A549 (cell line): Measurements from ENCODE around the gene MOK. TPM values are rescaled to one million over a fixed set of nuclear protein-coding genes. Genes with fewer than 3 reads are reported as not detected.

Experiments
- polyA plus RNA-seq, 4 experiments: library from polyadenylated mRNA; depleted of rRNA in 3 of 4; stranded (reverse); fragments of >200 nt; fragmentation: RNase III in 1 of 4; extraction: RNeasy Plus Mini Kit Qiagen cat#74134 plus additional on column Dnase treatment in 1 of 4; gene quantifications; 2 replicates in 3 of 4; 3 replicates in 1 of 4; pipeline ENCODE4 v1.2.3, GENCODE V29; 2011 to 2017

Gene MOK
- polyA plus RNA-seq, 2 of the 4 experiments (the other 2 are of a cell fraction), result 12.6 to 18.5 TPM

Other genes with a start within 250 kb of the MOK start
- gene HSP90AA1, start 218.1 kb downstream of the MOK start, polyA plus RNA-seq (2011; rRNA removed), result 944 and 1,087 TPM in 2 replicates
- gene HSP90AA1, start 218.1 kb downstream of the MOK start, polyA plus RNA-seq (2017; fragmentation: RNase III; extraction: RNeasy Plus Mini Kit Qiagen cat#74134 plus additional on column Dnase treatment), result 1,680 to 2,326 TPM (median 1,864 TPM) in 3 replicates
- 17.6 and 20.6 TPM in 2 replicates for gene WDR20, start 165.3 kb downstream of the MOK start, polyA plus RNA-seq (2011; rRNA removed)
- gene WDR20, start 165.3 kb downstream of the MOK start, polyA plus RNA-seq (2017; fragmentation: RNase III; extraction: RNeasy Plus Mini Kit Qiagen cat#74134 plus additional on column Dnase treatment), result 19.5 to 21.6 TPM (median 20.4 TPM) in 3 replicates
- 8.5 and 10.8 TPM in 2 replicates for gene ZNF839, start 14.6 kb upstream of the MOK start, polyA plus RNA-seq (2011; rRNA removed)
- gene ZNF839, start 14.6 kb upstream of the MOK start, polyA plus RNA-seq (2017; fragmentation: RNase III; extraction: RNeasy Plus Mini Kit Qiagen cat#74134 plus additional on column Dnase treatment), result 6.0 to 7.9 TPM (median 7.2 TPM) in 3 replicates
- gene CINP, start 57.7 kb upstream of the MOK start, polyA plus RNA-seq (2011; rRNA removed), result 60.8 and 74.6 TPM in 2 replicates
- gene CINP, start 57.7 kb upstream of the MOK start, polyA plus RNA-seq (2017; fragmentation: RNase III; extraction: RNeasy Plus Mini Kit Qiagen cat#74134 plus additional on column Dnase treatment), result 59.9 to 67.4 TPM (median 61.8 TPM) in 3 replicates
- gene TECPR2, start 57.8 kb upstream of the MOK start, polyA plus RNA-seq (2011; rRNA removed), result 7.6 and 10.5 TPM in 2 replicates
- 5.6 to 5.9 TPM (median 5.7 TPM) in 3 replicates for gene TECPR2, start 57.8 kb upstream of the MOK start, polyA plus RNA-seq (2017; fragmentation: RNase III; extraction: RNeasy Plus Mini Kit Qiagen cat#74134 plus additional on column Dnase treatment)
- 6.3 and 7.5 TPM in 2 replicates for gene ANKRD9, start 204.6 kb upstream of the MOK start, polyA plus RNA-seq (2011; rRNA removed)
- 8.7 to 12.4 TPM (median 11.8 TPM) in 3 replicates for gene ANKRD9, start 204.6 kb upstream of the MOK start, polyA plus RNA-seq (2017; fragmentation: RNase III; extraction: RNeasy Plus Mini Kit Qiagen cat#74134 plus additional on column Dnase treatment)